HG03571 (cell line): ENCODE measurements around the gene KCNQ1.

Experiments used
- ATAC-seq: cut with Tn5 transposase; IDR thresholded peaks from one replicate; pipeline ENCODE4 v1.9.1; 2021; ENCODE audit not compliant: unreplicated experiment

The KCNQ1 gene

DNA sequence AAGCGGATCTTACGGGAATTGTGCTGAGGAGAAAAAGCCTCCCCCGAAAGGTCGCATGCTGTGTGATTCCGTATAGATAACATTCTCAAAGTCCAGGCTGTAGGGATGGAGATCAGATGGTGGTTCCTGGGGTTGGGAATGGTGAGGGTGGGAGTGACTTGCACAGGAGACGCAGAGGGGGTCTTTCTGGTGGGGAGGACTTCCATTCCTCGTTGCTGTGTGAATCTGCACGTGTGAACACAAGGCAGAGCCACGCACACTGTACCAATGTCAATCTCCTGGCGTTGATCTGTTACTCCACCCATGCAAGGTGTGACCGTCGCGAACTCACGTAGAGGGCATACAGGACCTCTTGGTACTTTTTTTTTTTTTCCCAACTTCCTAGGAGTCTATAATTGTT, 313.9 kb downstream of the KCNQ1 start:
- ATAC-seq, result no peak

DNA sequence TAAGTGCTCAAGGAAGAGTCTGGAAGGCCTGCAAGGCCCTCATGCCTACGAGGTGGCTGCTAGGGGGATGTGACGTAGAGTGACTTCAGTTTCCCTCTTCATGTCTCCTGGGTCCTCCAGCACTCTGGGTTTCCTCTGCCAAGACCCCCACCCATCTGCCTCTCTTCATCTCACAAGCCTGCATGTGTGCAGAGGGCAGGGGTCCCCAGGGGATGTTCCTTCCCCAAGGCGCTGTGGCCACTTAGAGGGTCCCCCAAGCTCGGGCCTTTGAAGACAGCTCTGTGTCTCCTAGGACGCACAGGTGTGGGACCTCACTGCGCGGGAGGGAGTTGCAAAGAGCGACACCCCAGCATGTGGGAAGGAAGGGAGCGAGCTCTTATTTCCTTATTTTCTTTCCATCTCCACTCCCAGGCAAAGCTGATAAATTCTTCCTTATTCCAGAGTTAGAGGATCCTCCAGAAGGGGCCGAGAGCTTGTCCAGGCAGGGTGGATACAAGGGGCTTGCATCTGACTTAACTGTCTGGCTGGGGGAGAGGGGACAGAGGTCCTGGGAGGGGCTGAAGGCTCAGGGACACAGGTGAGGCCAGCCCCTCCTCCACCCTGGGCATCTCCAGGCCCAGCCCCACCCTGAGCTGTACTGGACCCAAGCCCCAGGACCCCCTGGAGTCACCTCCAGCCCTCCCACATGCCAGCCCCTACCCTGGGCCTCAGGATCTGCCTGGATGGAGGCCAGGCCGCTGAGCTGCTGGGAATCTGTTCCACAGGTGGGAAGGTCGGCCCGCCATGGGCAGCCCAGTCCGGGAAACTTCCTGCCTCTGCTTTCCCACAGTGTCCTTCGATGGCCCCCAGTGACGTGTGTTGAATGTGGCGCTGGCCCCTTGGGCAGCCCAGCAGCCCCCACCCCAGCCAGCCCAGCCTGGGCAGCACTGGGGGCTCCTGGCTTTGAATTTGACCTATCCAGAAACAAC, 314.7 kb downstream of the KCNQ1 start:
- ATAC-seq, result no peak

DNA sequence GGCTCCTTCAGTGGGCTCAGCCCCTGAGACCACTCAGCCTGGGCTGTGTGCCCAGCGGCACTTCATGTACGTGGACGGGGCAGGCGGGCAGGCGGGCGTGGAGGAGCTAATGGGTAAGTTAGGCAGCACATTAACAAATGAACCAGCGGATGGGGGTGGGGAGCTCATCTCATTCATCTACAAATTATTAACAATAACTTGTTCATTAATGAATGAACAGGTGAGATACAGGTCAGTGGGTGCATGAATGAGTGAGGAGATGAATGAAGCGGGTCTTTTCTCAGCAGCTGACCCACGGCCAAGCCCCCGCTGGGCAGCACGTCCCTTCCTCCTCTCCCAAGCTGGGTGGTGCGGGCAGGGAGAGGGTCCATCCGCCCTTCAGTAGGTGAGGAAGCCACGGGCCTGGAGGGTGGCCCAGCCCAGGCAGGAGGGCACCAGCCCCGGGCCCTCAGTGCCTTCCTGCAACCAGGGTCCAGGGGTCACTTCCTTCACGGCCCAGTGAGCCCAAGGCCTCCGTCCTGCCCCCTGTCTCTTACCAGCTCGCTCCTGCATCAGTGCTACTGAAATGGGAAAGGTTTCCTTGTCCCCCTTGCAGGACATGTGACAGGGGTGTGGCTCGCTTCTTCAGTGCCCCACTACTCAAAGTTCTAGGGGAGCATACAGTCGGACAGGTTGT, 315.5 kb downstream of the KCNQ1 start:
- ATAC-seq, result no peak

DNA sequence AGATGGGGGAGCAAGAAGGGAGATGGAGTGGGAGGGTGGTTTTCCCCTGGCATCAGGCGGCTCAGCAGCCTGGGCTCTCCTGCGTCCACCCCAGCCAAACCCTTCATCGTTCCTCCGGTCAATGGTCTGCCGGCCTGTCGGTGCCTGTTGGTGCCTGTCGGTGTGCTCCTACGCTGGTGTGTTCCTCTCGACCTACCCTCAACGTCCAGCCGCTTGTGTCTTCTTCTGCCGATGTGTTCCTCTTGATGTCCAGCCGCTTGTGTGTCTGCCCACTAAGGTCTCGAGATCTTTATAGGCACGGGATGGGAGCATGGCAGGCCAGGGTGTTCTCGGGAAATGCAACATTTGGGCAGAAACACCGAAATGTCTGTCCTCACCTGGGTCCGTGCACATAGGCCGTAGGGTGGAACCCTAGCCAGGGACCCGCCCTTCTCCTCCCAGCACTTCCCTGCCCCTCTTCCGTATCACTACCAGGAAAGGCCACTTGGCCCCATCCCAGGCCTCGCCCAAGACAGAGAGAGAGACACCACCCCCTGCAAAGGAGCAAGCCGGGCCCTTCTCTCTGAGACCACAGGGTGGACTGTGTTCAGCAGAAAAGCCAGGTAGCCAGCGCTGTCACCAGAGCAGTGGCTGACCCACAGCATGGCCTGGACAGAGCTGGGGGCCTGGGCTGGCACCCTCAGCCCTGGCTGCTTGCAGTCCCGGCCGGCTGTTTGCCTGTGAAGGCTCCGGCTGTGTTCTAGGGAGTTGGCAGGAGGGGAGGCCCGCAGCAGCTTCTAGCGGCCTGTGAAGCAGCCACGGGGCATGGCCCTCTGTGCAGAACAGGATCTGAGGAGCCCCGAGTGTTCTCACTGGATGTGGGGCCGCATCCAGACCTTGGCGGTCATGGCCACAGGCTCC, 316.6 kb downstream of the KCNQ1 start:
- ATAC-seq, result no peak

DNA sequence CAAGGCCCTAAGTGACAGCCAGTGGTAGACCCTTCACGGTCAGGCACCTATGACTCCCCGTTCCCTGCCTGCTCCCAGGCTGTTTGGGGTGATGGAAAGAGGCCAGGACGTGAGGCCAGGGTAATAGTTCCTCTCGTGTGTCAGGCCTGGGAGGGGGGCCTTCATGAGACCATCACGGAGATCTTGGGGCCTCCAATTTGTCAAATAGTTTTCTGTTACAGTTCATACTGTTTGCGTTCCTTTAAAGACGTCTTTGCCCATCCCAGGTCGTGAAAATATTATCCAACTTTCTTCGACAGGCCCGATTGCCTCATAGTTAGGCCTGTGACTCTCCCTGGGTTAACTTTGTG, 317.2 kb downstream of the KCNQ1 start:
- ATAC-seq, result no peak

DNA sequence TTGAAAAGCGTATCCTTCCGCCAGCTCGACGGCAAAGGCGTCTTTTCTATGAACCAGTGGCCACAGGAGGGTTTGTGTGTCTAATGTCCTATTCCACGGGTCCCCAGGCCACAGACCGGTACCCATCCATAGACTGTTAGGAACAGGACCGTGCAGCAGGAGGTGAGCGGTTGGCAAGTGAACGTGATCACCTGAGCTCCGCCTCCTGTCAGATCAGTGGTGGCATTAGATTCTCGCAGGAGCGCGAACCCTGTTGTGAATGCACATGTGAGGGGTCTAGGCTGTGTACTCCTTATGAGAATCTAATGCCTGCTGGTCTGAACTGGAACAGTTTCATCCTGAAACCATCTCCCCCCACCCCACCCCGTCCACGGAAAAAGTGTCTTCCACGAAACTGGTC, 317.6 kb downstream of the KCNQ1 start:
- no peak for ATAC-seq

DNA sequence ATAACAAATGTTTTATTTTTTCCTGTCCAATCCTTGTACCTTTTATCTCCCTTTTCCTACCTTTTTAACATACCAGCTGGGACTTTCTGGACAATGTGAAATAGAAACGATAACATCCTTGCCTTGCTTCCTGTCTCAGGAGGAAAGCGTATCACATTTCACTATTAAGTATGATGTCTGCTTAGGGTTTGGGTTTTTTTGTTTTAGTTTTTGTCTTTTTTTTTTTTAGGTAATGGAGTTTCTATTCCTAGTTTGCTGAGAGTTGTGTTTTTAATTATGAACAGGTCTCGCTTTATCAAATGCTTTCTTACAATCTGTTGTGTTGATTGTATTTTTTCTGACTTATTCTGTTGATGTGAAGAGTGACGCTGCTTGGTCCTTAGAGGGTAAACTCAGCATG, 319.2 kb downstream of the KCNQ1 start:
- no peak for ATAC-seq

DNA sequence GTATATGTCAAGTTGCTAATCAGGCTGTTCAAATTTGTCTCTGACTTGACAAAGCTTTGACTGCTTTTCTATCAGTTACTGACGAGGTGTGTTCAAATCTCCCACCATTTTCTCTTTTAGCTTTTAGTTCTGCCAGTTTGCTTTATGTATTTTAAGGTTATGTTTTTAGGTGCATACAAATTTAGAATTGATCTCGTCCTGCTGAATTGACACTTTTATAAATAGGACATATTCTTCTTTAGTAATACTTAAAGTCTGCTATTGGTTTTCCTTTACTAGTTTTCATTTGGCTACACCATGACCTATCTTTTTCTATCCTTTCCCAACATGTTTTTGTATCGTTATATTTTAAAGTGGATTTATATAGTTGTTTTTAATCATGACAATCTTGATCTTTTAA, 320.7 kb downstream of the KCNQ1 start:
- no peak for ATAC-seq

DNA sequence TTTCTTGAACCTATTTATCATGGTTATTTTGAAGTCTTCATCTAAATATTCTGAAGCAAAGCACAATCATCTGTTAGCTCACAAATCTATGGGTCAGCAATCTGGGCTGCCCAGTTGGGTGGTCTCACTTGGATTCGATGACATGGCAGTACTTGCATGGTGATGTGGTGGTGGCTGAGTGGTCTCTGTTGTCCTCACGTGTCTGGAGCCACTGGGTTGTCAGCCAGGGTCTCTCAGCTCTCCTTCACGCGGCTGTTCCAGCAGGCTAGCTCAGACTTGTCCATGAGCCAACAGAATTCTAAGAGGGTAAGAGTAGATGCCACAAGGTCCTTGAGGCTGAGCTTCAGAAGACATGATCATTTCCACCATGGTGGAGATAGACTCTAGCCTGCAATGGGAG, 321.4 kb downstream of the KCNQ1 start:
- ATAC-seq, result no peak

DNA sequence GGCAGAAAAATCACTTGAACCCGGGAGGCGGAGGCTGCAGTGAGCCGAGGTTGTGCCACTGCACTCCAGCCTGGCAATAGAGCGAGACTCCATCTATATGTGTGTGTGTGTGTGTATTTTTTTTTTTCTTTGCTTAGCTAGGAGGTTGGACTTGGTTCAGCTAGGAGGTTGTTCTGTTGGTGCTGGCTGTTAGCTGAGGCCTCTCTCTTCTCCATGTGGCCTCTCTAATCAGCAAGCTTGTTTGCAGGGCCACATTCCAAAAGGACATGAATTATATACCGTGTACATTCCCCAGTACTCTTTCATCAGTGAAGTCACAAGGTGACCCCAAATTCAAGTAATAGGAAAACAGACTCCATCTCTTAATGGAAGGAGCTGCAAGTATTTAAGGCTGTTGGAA, 322.3 kb downstream of the KCNQ1 start:
- ATAC-seq, result no peak

DNA sequence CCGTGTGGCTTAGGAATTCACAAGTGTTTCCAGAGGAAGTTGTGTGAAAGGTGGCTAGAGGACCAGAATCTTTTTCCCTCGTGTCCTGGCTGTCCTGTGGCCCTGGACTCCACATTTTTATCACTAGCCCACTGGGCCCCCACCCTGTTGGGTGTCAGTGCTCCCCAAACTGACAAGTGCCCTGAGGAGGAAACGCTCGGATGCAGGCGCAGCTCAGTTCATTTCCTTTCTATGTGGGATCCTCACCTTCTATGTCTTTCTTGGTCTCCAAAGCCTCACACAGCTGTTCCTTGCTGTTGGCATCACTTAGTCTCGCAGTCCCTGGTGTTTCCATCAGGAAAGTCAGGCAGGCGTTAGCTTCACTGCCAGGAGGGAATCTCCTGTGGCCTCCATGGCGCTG, 323.0 kb downstream of the KCNQ1 start:
- ATAC-seq, result no peak

DNA sequence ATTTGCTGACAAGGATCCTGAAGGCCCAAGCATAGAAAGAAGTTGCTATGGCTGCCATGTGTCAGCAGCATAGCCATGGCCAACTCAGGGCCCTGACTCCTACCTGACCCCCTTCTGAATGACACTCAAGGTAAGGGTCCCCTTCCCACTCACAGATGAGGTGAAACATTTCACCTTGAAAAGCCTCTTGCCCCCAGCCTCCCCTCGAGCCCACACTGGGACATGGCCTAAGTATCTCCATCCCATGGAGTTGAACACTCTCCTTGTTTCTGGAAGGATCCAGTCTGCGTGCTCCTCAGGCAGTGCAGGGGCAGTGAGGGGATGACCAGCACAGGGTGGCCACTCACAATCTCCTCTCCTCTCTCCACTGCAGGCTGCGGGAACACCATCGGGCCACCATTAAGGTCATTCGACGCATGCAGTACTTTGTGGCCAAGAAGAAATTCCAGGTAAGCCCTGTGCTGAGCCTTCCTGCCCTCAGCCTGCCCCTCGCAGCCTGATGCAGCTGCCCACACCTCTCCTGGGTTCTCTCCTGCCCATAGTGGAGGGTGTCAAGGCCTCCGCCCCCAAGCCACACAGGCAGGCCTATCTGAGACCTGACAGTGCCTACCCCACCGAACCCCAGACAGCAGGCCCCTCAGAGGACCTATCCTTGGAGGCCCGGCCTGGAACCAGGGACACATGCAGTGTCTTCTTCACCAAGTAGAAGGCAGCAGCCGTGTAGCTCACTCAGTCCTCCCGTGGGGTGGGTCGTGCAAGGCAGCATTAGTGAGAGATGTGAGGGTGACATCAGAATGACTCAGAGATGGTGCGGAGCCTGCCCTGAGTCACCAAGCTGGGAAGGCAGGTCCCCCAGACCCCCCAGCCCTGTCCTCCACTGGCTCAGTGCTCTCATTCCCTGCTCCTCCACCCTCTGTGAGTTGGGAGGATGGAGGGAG, 323.9 kb downstream of the KCNQ1 start:
- no peak for ATAC-seq

DNA sequence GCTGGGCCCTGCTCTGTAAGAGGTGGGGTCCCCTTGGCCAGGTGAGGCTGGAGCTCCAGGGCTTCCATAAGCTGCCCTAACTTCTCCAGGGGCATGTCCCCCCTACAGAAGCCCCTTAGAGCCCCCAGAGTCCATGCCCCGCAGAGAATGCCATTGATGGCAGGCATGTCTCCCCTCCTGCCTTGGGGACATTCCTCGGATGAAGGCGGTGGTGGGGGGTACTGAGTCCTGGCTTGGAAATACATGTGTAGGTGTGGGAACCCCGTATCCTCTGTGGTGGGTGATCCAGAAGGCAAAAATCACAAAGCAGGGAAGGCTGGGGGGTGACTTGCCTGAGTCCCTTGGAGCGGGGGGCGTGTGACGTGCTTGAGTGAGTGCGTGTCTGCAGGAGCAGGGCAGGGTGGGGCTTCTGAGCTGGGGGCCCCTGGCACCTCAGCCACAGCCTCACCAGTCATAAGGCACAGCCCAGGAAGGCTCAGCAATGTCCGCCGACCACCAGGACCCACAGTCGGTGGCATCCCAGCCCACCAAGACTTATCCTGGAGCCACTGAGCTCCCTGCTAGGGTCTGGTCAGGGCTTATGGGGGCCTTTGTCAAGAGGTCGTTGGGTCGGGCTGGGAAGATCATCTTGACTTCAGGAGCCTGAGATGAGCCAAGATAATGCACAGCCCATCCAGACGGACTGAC, 324.7 kb downstream of the KCNQ1 start:
- ATAC-seq, result no peak

DNA sequence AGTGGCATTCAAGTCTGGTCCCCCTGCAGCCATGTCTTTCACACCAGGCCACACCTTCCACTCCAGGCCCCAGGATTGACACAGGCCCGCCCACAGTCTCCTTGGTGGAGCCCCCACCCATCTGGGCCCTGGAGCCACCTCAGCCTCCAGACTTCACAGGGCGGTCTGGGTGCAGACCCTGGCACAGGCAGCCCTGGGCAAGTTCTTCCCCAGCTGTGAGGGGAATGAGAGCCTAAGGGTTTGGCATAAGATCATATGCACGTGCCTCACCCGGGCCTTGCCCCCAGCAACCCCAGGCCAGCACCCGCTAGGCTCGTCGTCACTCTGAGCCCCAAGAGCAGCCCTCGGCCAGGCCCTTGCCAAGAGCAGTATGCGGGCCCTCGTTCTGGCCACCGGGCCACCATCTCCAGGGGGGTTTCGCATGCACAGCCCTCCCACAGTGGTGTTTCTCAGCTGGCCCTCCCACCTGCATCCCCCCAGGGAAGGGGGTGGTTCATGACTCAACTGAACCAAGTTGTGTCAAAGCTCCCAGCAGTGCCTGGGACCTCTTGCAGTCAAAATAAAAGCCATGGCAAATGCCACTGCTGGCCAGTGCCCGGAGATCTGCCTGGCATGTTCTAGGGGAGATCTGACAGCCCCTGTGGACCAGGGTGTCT, 325.4 kb downstream of the KCNQ1 start:
- no peak for ATAC-seq

DNA sequence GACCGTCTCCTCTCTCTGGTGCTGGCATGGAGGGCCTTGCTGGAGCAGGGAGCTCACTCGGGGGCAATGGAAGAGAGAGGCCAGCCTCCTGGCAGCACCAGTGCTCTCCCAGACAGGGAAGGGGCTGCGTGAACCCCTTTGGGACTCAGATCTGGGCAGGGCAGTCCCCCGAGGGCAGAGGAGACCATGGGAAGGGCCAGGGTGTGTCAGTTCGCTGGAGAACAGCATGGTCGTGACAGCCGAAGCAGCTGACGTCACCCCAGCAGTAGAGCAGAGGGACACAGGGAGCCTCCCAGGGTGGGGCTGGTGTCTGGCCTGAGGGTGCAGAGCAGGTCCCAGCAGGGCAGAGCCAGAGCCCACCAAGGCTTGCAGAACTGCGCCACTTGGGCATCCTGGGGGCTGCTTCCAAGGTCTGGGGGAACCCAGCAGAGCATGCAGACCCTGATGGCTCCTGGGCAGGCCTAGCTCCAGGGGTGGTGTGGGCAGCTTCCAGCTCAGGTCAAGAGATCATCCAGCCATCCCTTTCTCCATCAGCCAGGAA, 326.0 kb downstream of the KCNQ1 start:
- ATAC-seq, result no peak

DNA sequence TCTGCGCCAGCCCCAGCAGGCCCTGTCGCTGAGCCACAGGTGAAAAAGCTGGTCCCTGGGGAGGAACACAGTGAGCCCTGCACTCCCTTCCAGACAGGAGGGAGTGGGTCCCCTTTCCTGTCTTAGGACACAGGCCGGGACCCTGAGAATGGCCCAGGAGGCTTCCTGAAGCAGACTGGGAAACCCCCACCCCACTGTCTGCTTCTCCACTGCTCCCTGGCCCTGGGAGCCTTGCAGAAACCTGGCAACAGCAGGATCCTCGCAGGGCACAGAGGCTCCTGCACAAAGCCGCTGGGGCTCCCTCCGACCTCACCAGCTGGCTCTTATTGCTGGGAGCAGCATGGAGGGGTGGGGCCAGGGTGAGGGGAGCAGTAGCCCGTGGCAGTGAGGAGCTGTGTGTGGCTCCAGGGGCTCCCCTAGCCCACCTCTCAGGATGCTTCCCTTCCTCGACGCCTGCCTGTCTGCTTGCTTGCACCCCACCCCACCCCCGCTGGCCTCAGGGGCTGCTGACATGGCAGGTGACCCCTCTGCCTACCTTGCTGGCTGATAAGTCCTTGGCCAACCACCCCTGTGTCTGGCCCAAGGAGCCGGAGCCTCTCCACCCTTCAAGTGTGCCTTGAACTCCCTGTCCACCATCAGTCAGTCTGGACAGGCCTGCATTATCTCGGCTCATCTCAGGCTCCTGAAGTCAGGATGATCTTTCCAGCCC, 327.1 kb downstream of the KCNQ1 start:
- no peak for ATAC-seq

DNA sequence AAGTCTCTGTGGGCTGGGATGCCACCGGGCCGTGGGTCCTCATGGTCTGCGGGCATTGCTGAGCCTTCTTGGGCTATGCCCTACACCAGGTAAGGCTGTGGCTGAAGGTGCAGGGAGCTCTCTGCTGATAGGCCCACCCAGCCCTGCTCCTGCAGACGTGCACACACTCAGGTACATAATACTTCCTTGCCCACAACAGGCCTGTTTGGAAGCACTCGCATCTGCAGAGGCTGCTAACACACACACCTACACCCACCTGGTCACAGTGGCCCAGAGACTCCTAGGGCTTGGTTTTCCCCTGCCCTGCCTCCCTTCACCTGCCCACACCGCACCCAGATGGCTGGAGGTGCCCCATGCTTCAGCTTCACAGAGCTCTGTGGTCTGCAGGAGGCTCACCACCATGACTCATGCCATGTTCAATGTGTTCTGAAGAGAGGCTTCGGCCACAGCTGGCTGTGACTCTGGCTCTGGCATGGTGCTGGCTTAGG, 327.8 kb downstream of the KCNQ1 start:
- ATAC-seq, result no peak
